ENCODE data around the gene DTNB. TPM values are rescaled to one million over a fixed set of nuclear protein-coding genes. Genes with fewer than 3 reads are reported as not detected.

DTNB gene
- total RNA-seq, 4 donors from 2014 or later = 12.4 to 28.8 (median 14.9) TPM

- Histone ChIP-seq H3K9me3 (no peaks in the 10 kb centered on the region), H3K36me3 (no peaks in the 10 kb centered on the region), H3K27me3 (no peaks in the 10 kb centered on the region), H3K27ac (no peak overlapping the region), H3K4me3 (no peak overlapping the region), H3K4me1 (no peaks in the 10 kb centered on the region)
- no peak for DNase-seq
- TF ChIP-seq POLR2A (IDR thresholded peaks at IDR 0.05) (no peak), CTCF (IDR thresholded peaks at IDR 0.05) (no peak)
- intact Hi-C loops (cut with DNase I; ENCODE audit: low total_unique reads) = no loop called here
These were observed 213.0 kb downstream of the DTNB start for GRCh38 chr2:25460261-25460905.

DNA sequence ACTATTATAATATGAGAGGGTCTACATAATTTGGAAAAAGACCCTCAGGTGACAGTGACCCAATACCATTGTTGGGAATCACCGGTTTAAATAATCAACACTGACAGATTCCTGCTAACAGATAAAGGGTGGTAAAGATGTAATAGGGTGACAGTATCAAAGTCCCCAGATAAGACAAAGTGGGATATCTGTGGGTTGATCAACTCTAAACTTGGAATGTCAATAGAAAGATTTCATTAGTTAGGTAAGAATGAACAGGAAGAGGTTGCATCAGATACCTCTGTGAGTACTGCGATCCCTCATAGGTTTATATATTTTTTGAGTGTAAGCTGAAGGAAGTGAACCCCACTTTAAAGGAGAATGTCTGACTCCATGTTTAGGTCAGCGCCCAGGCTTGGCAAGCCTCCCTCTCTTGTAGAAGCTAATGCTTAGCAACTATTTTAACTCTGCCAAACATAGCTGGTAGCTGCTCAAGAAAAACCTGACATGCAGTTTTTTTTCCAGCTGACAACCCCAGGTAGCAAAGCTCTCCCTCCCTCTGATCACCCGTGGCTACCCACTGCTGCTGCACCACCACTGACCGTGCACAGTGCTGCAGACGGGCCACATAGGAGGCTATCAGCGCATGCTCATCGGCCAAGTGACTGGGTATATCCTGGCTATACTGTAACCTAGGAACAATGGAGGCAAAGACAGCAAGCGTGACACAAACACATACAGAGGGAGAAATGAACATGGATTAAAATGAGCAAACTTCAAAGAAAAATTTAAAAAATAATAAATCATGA, 218.4 kb downstream of the DTNB start:
- Histone ChIP-seq H3K36me3 (no peaks in the 10 kb centered on the region), H3K4me1 (no peaks in the 10 kb centered on the region), H3K9me3 (no peaks in the 10 kb centered on the region), H3K27me3 (no peaks in the 10 kb centered on the region), H3K4me3 (no peak overlapping the region), H3K27ac (no peak overlapping the region)
- DNase-seq = no peak
- TF ChIP-seq POLR2A (IDR thresholded peaks at IDR 0.05) = no peak
- intact Hi-C loops (cut with DNase I; ENCODE audit: low total_unique reads) = no loop called here

- Histone ChIP-seq H3K27ac (no peak overlapping the region), H3K9me3 (no peaks in the 10 kb centered on the region), H3K4me3 (no peak overlapping the region), H3K27me3 (no peaks in the 10 kb centered on the region), H3K36me3 (no peaks in the 10 kb centered on the region), H3K4me1 (no peaks in the 10 kb centered on the region)
- intact Hi-C loops (cut with DNase I; ENCODE audit: low total_unique reads) = no loop called here
- DNase-seq = no peak
- TF ChIP-seq POLR2A (IDR thresholded peaks at IDR 0.05) (no peak), CTCF (IDR thresholded peaks at IDR 0.05) (no peak)
These were observed 220.0 kb downstream of the DTNB start for GRCh38 chr2:25453199-25453905.

- H3K9me3 ChIP-seq = no peaks in the 10 kb centered on the region
- no peak for DNase-seq
- TF ChIP-seq CTCF (IDR thresholded peaks at IDR 0.05) (no peak), POLR2A (IDR thresholded peaks at IDR 0.05) (no peak)
- no peaks in the 10 kb centered on the region for H3K36me3 ChIP-seq
- intact Hi-C loops (cut with DNase I; ENCODE audit: low total_unique reads) = no loop called here
- H3K4me3 ChIP-seq = no peak overlapping the region
- H3K27ac ChIP-seq = no peak overlapping the region
- no peaks in the 10 kb centered on the region for H3K27me3 ChIP-seq
- H3K4me1 ChIP-seq = no peaks in the 10 kb centered on the region
These were observed 224.6 kb downstream of the DTNB start for GRCh38 chr2:25448808-25449207.

DNA sequence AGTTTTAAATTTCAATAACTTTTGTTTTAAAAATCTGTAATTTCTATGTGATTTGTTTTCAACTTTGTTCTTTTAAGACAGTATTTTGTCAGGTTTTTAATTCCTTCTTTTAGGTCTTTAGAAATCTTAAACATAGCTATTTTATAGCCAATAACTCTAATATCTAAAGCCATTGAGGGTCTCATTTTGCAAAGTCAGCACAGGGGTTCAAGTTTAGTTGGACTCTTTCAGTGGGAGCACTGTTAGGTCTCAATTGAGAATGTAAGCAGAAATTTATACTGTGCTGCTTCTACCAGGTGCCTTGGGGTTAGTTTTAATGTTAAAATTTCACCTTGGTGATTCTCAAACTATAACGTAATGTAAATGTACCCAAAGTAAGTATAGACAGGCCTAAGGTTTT, 226.4 kb downstream of the DTNB start:
- intact Hi-C loops (cut with DNase I; ENCODE audit: low total_unique reads) = no loop called here
- no peaks in the 10 kb centered on the region for H3K27me3 ChIP-seq
- no peaks in the 10 kb centered on the region for H3K4me1 ChIP-seq
- no peak overlapping the region for H3K4me3 ChIP-seq
- no peaks in the 10 kb centered on the region for H3K36me3 ChIP-seq
- no peak overlapping the region for H3K27ac ChIP-seq
- TF ChIP-seq POLR2A (IDR thresholded peaks at IDR 0.05) (no peak), CTCF (IDR thresholded peaks at IDR 0.05) (no peak)
- no peak for DNase-seq
- H3K9me3 ChIP-seq = no peaks in the 10 kb centered on the region

Data from uterus (tissue), 4 donors.